SK-N-SH treated with all-trans-retinoic acid at 6 μM for 48 hours (cell line): Measurements from ENCODE around the gene RNF144B.
"Not testable (repeated sequence)": the region's sequence is repeated elsewhere in the genome, so short reads cannot be mapped to it uniquely, and the experiment has no call there.

Experiments used
- ATAC-seq: fragments of 200-7000 bp; cut with Tn5 transposase; 3 replicates; pipeline ENCODE4 v1.9.1; 2020; ENCODE audit warnings: mild to moderate bottlenecking, moderate library complexity
- ARNTL ChIP-seq: fragments of 450-650 bp; formaldehyde crosslinking; IDR thresholded peaks from 2 replicates; pipeline ENCODE4 v1.5.0; 2020; ENCODE audit warnings: low read depth, mild to moderate bottlenecking, moderate library complexity, borderline replicate concordance
- ESRRG ChIP-seq: fragments of 250-450 bp; sonication (Bioruptor Pico); IDR thresholded peaks from 2 replicates; pipeline ENCODE4 v1.6.1; 2021; ENCODE audit warnings: mild to moderate bottlenecking
- OSR1 ChIP-seq: fragments of 250-450 bp; sonication (Bioruptor Pico); IDR thresholded peaks from 2 replicates; pipeline ENCODE4 v1.8.0; 2022; ENCODE audit warnings: moderate library complexity, mild to moderate bottlenecking, inconsistent platforms
- PPARA ChIP-seq: fragments of 250-450 bp; sonication (Bioruptor Pico); IDR thresholded peaks from 2 replicates; pipeline ENCODE4 v1.5.0; 2020; ENCODE audit warnings: mild to moderate bottlenecking, borderline replicate concordance
- RARB ChIP-seq: fragments of 250-450 bp; sonication (Bioruptor Pico); IDR thresholded peaks from 2 replicates; pipeline ENCODE4 v1.8.0; 2021; ENCODE audit warnings: mild to moderate bottlenecking, moderate library complexity
- SNAI2 ChIP-seq: fragments of 250-450 bp; sonication (Bioruptor Pico); IDR thresholded peaks from 2 replicates; pipeline ENCODE4 v1.5.0; 2020; ENCODE audit warnings: mild to moderate bottlenecking, moderate library complexity
- TCF4 ChIP-seq: fragments of 250-450 bp; sonication (Bioruptor Pico); IDR thresholded peaks from 2 replicates; pipeline ENCODE4 v1.8.0; 2021; ENCODE audit warnings: mild to moderate bottlenecking, moderate library complexity, borderline replicate concordance
- ZC3H10 ChIP-seq: fragments of 250-450 bp; sonication (Bioruptor Pico); IDR thresholded peaks from 2 replicates; pipeline ENCODE4 v1.5.1; 2021; ENCODE audit warnings: mild to moderate bottlenecking, moderate library complexity
- ZFP30 ChIP-seq: fragments of 450-650 bp; formaldehyde crosslinking; IDR thresholded peaks from 2 replicates; pipeline ENCODE4 v1.5.0; 2022; ENCODE audit warnings: mild to moderate bottlenecking, moderate library complexity
- ZNF565 ChIP-seq: fragments of 450-650 bp; formaldehyde crosslinking; conservative IDR thresholded peaks from 2 replicates; pipeline ENCODE4 v1.5.0; 2020; ENCODE audit warnings: low read depth, mild to moderate bottlenecking, moderate library complexity
- ZNF70 ChIP-seq: fragments of 450-650 bp; formaldehyde crosslinking; IDR thresholded peaks from 2 replicates; pipeline ENCODE4 v1.5.0; 2020; ENCODE audit warnings: mild to moderate bottlenecking, moderate library complexity
- ZNF8 ChIP-seq: fragments of 450-650 bp; formaldehyde crosslinking; IDR thresholded peaks from 2 replicates; pipeline ENCODE4 v1.5.0; 2020; ENCODE audit warnings: mild to moderate bottlenecking, moderate library complexity
- TF ChIP-seq, protein P1 (sequence below): fragments of 250-450 bp; sonication (Bioruptor Pico); IDR thresholded peaks from 2 replicates; pipeline ENCODE4 v1.8.0; 2020; ENCODE audit warnings: mild to moderate bottlenecking, moderate library complexity, borderline replicate concordance
- TF ChIP-seq, protein P2 (sequence below): fragments of 250-450 bp; sonication (Bioruptor Pico); IDR thresholded peaks from 2 replicates; pipeline ENCODE4 v1.5.1; 2020; ENCODE audit warnings: low read depth, mild to moderate bottlenecking, moderate library complexity
- TF ChIP-seq, protein P3 (sequence below): fragments of 250-450 bp; sonication (Bioruptor Pico); IDR thresholded peaks from 2 replicates; pipeline ENCODE4 v1.8.0; 2021; ENCODE audit warnings: low read depth, mild to moderate bottlenecking, moderate library complexity, borderline replicate concordance
- TF ChIP-seq, protein P4 (sequence below): fragments of 250-450 bp; sonication (Bioruptor Pico); IDR thresholded peaks from 2 replicates; pipeline ENCODE4 v1.5.1; 2021; ENCODE audit warnings: mild to moderate bottlenecking, moderate library complexity
- TF ChIP-seq, protein P5 (sequence below): fragments of 250-450 bp; sonication (Bioruptor Pico); IDR thresholded peaks from 2 replicates; pipeline ENCODE4 v1.5.0; 2020; ENCODE audit warnings: mild to moderate bottlenecking, moderate library complexity

The RNF144B gene

DNA sequence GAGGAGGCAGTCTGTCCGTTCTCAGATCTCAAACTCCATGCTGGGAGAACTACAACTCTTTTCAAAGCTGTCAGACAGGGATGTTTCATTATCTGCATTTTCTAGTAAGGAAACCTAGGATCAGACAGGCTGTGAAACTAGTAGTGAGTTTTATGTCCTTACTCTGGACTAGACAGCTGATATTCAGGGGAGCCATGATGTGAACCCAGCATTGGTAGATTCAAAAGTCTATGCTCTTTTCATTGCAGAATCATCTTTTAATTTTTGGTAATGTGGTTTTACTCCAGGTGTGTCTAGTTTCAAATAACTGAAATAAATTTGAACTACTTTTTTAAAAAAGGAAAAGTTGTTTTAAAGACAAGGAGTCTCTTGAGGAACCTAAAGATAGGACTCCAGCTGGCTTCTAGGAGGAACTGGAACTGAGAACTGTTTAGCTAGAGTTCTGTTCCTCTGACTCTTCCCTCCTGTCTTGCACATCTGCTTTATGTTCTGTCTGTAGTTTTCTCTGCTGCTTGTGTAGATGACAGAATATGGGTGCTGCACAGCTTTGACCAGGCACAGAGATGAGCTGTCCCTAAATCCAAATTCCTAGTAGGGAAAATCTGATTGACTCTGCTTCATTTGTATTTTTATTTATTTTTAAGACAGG is 27.8 kb upstream of the RNF144B start (continued):
- TF ChIP-seq, protein P1, sequence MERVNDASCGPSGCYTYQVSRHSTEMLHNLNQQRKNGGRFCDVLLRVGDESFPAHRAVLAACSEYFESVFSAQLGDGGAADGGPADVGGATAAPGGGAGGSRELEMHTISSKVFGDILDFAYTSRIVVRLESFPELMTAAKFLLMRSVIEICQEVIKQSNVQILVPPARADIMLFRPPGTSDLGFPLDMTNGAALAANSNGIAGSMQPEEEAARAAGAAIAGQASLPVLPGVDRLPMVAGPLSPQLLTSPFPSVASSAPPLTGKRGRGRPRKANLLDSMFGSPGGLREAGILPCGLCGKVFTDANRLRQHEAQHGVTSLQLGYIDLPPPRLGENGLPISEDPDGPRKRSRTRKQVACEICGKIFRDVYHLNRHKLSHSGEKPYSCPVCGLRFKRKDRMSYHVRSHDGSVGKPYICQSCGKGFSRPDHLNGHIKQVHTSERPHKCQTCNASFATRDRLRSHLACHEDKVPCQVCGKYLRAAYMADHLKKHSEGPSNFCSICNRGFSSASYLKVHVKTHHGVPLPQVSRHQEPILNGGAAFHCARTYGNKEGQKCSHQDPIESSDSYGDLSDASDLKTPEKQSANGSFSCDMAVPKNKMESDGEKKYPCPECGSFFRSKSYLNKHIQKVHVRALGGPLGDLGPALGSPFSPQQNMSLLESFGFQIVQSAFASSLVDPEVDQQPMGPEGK: no peak
- TF ChIP-seq SNAI2 (CRISPR knock-in tag) (no peak), TCF4 (CRISPR knock-in tag) (no peak)

DNA sequence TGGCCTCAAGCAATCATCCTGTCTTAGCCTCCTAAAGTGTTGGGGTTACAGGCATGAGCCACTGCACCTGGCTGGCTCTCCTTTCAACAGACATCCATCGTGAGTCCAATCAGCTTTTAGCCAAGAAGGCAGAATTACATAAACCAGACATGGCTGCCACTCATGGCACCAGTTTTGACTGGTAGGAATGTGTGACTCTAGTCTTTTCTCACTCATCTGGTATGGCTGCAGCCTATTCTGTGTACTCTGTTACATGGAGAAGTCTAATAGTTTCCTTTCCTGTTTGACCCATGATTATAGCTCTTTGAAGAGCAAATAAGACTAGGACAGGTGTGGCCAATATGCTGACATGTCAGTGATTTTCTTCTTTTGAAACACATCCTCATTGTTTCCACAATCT is 27.0 kb upstream of the RNF144B start:
- no peak for ATAC-seq
- TF ChIP-seq ZNF8 (no peak), TCF4 (CRISPR knock-in tag) (no peak)

DNA sequence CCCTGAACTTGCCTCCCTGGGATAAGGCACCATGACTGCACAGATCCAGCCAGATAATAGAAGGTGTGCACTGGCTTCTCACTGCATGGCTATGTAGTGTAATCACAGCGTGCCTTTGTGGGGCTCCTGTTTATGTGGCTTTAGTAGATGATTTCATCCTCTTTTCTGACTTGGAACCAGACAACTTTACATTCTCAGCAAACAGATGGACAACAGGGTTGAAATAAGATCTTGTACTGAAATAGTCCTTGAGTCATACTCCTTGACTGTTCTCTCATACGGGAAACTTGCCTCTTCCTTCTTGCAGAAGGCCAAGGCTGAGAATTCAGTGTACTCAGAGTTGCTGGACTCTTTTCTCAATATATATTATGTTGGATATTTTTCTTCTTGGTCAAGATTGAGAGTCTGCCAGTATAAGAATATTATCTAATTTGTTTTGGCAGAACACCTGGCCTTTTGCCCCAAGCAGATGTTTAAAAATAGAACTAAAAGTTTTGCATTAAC is 25.0 kb upstream of the RNF144B start:
- ATAC-seq: peak; percentile 99
- TF ChIP-seq RARB (CRISPR knock-in tag): no peak
- TF ChIP-seq ESRRG (CRISPR knock-in tag): no peak
- TF ChIP-seq PPARA (CRISPR knock-in tag): no peak
- TF ChIP-seq, protein P2, sequence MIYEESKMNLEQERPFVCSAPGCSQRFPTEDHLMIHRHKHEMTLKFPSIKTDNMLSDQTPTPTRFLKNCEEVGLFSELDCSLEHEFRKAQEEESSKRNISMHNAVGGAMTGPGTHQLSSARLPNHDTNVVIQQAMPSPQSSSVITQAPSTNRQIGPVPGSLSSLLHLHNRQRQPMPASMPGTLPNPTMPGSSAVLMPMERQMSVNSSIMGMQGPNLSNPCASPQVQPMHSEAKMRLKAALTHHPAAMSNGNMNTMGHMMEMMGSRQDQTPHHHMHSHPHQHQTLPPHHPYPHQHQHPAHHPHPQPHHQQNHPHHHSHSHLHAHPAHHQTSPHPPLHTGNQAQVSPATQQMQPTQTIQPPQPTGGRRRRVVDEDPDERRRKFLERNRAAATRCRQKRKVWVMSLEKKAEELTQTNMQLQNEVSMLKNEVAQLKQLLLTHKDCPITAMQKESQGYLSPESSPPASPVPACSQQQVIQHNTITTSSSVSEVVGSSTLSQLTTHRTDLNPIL (CRISPR knock-in tag): no peak
- TF ChIP-seq TCF4 (CRISPR knock-in tag): no peak
- no peak for TF ChIP-seq ARNTL (CRISPR knock-in tag)
- TF ChIP-seq SNAI2 (CRISPR knock-in tag): no peak
- TF ChIP-seq, protein P3, sequence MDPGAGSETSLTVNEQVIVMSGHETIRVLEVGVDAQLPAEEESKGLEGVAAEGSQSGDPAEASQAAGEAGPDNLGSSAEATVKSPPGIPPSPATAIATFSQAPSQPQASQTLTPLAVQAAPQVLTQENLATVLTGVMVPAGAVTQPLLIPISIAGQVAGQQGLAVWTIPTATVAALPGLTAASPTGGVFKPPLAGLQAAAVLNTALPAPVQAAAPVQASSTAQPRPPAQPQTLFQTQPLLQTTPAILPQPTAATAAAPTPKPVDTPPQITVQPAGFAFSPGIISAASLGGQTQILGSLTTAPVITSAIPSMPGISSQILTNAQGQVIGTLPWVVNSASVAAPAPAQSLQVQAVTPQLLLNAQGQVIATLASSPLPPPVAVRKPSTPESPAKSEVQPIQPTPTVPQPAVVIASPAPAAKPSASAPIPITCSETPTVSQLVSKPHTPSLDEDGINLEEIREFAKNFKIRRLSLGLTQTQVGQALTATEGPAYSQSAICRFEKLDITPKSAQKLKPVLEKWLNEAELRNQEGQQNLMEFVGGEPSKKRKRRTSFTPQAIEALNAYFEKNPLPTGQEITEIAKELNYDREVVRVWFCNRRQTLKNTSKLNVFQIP (CRISPR knock-in tag): no peak
- no peak for TF ChIP-seq ZNF70
- TF ChIP-seq, protein P4, sequence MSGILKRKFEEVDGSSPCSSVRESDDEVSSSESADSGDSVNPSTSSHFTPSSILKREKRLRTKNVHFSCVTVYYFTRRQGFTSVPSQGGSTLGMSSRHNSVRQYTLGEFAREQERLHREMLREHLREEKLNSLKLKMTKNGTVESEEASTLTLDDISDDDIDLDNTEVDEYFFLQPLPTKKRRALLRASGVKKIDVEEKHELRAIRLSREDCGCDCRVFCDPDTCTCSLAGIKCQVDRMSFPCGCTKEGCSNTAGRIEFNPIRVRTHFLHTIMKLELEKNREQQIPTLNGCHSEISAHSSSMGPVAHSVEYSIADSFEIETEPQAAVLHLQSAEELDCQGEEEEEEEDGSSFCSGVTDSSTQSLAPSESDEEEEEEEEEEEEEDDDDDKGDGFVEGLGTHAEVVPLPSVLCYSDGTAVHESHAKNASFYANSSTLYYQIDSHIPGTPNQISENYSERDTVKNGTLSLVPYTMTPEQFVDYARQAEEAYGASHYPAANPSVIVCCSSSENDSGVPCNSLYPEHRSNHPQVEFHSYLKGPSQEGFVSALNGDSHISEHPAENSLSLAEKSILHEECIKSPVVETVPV (CRISPR knock-in tag): no peak
- no peak for TF ChIP-seq ZNF565 (CRISPR knock-in tag)
- TF ChIP-seq, protein P1: no peak
- no peak for TF ChIP-seq ZC3H10 (CRISPR knock-in tag)
- no peak for TF ChIP-seq ZFP30 (CRISPR knock-in tag)
- TF ChIP-seq OSR1: no peak

DNA sequence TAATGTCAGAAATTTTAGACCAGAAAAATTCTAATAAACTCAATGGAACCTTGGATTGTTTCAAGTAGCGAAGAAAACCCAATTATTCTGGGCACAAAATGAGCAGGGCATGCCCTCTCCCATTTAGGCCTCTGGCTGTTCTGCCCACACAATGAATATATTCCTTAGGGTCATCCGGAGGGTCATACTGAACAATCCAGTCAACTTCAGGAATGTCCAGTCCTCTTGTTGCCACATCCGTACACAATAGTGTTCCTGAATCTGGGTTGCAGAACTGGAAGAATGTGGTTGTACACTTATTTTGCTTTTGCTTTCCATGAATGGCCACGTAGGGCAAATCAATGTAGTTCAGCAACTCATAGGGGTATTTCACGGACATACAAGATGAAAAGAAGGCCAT is 23.4 kb upstream of the RNF144B start:
- no peak for ATAC-seq
- TF ChIP-seq, protein P5, sequence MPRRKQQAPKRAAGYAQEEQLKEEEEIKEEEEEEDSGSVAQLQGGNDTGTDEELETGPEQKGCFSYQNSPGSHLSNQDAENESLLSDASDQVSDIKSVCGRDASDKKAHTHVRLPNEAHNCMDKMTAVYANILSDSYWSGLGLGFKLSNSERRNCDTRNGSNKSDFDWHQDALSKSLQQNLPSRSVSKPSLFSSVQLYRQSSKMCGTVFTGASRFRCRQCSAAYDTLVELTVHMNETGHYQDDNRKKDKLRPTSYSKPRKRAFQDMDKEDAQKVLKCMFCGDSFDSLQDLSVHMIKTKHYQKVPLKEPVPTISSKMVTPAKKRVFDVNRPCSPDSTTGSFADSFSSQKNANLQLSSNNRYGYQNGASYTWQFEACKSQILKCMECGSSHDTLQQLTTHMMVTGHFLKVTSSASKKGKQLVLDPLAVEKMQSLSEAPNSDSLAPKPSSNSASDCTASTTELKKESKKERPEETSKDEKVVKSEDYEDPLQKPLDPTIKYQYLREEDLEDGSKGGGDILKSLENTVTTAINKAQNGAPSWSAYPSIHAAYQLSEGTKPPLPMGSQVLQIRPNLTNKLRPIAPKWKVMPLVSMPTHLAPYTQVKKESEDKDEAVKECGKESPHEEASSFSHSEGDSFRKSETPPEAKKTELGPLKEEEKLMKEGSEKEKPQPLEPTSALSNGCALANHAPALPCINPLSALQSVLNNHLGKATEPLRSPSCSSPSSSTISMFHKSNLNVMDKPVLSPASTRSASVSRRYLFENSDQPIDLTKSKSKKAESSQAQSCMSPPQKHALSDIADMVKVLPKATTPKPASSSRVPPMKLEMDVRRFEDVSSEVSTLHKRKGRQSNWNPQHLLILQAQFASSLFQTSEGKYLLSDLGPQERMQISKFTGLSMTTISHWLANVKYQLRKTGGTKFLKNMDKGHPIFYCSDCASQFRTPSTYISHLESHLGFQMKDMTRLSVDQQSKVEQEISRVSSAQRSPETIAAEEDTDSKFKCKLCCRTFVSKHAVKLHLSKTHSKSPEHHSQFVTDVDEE: no peak
- TF ChIP-seq, protein P4 (CRISPR knock-in tag): no peak
- TF ChIP-seq ZNF8: no peak
- TF ChIP-seq, all 23 proteins: peak for 0

DNA sequence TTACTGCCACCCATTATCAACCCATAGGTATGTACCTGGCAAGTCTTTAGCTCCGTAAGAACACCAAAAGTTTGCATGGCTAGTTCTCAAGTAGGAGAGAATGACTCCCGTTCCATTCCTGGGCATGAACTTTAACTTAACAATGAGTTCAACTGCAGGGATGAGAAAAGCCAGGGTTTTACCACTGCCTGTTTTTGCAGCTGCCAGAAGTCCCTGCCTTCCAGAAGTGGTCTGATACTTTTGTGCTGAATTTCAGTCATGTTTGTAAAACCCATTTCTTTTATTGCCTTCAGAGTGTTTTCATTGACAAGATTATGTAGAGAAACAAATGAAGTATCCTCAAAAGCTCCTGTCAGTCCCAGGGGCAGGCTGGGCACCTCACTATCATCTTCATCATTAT is 22.6 kb upstream of the RNF144B start:
- ATAC-seq: not testable (repeated sequence)
